Nephron progenitor cell (in vitro differentiated cells): Measurements from ENCODE around the gene ZCCHC17.
A peak's percentile ranks its signal among the peaks of the same experiment; 100 is the strongest.

Experiments used
- DNase-seq: peaks from one replicate; pipeline ENCODE4 v3.0.0; 2021
- H3K27ac Mint-ChIP-seq: 2 replicates; pipeline ENCODE4 v1.8.0; 2021; ENCODE audit warnings: mild to moderate bottlenecking, moderate library complexity, mixed read lengths
- H3K27me3 Mint-ChIP-seq: 2 replicates; pipeline ENCODE4 v1.8.0; 2021; ENCODE audit warnings: mild to moderate bottlenecking, low read depth, mixed read lengths; ENCODE audit not compliant: poor library complexity
- H3K36me3 Mint-ChIP-seq: 2 replicates; pipeline ENCODE4 v1.8.0; 2021; ENCODE audit warnings: low read depth, mixed read lengths
- H3K4me1 Mint-ChIP-seq: 2 replicates; pipeline ENCODE4 v1.8.0; 2021; ENCODE audit warnings: mixed read lengths
- H3K4me3 Mint-ChIP-seq: 2 replicates; pipeline ENCODE4 v1.8.0; 2021; ENCODE audit warnings: mild to moderate bottlenecking, moderate library complexity, mixed read lengths
- H3K9me3 Mint-ChIP-seq: 2 replicates; pipeline ENCODE4 v1.8.0; 2021; ENCODE audit warnings: mild to moderate bottlenecking, moderate library complexity, mixed read lengths
- TF ChIP-seq, protein P1 (sequence below): fragments of 200-600 bp; sonication (generic); IDR thresholded peaks from 2 replicates; pipeline ENCODE4 v1.5.0; 2021; ENCODE audit warnings: antibody characterized with exemption

Gene ZCCHC17

DNA sequence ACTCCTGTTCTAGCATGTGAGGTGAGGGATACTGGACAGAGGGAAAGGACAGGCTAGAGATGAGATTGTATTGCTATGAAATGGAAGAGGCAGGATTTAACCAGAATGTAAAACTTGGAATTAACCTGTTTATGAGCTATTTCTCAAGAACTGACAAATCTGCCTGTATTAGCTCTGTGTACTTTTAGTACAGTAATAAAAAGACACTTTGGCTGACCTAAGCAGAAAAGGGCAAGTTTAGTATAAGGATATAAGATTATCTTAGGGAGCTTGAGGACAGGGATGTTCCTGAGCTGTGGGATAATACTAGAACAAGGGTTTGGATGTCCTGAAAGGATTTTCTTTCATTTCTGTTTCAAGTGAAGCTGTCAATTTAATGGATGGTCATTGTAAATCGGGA, 11.2 kb downstream of the ZCCHC17 start:
- peaks cover 41% of the 10 kb centered on the region for H3K36me3 Mint-ChIP-seq
- no peaks in the 10 kb centered on the region for H3K9me3 Mint-ChIP-seq
- peaks cover 9% of the 10 kb centered on the region for H3K4me1 Mint-ChIP-seq
- H3K4me3 Mint-ChIP-seq = no peak overlapping the region
- TF ChIP-seq, protein P1, sequence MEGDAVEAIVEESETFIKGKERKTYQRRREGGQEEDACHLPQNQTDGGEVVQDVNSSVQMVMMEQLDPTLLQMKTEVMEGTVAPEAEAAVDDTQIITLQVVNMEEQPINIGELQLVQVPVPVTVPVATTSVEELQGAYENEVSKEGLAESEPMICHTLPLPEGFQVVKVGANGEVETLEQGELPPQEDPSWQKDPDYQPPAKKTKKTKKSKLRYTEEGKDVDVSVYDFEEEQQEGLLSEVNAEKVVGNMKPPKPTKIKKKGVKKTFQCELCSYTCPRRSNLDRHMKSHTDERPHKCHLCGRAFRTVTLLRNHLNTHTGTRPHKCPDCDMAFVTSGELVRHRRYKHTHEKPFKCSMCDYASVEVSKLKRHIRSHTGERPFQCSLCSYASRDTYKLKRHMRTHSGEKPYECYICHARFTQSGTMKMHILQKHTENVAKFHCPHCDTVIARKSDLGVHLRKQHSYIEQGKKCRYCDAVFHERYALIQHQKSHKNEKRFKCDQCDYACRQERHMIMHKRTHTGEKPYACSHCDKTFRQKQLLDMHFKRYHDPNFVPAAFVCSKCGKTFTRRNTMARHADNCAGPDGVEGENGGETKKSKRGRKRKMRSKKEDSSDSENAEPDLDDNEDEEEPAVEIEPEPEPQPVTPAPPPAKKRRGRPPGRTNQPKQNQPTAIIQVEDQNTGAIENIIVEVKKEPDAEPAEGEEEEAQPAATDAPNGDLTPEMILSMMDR = no peak
- DNase-seq = no peak
- H3K27ac Mint-ChIP-seq = peak overlapping the region; percentile 55
- peaks cover 5% of the 10 kb centered on the region for H3K27me3 Mint-ChIP-seq

DNA sequence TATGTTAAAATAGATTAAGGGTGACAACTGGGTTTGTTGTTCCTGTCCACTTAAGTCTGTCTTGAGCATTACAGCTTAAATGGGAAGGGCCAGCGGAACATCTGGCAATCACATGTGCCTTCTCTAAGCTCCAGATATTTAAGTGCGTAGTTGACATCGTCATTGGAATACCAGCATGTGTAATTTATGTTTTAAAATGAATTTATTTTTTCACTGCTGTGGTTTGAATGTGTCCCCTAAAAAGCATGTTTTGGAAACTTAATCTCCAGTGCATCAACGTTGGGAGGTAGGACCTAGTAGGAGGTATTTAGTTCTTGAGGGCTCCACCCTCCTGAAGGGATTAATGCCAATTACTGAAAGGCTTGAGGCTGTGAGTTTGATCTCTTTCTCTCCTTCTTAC, 13.4 kb downstream of the ZCCHC17 start:
- Mint-ChIP-seq H3K27me3 (peaks cover 5% of the 10 kb centered on the region), H3K9me3 (no peaks in the 10 kb centered on the region), H3K4me1 (peaks cover 9% of the 10 kb centered on the region), H3K27ac (no peak overlapping the region), H3K36me3 (peaks cover 55% of the 10 kb centered on the region), H3K4me3 (no peak overlapping the region)
- DNase-seq = no peak
- TF ChIP-seq, protein P1 = no peak

DNA sequence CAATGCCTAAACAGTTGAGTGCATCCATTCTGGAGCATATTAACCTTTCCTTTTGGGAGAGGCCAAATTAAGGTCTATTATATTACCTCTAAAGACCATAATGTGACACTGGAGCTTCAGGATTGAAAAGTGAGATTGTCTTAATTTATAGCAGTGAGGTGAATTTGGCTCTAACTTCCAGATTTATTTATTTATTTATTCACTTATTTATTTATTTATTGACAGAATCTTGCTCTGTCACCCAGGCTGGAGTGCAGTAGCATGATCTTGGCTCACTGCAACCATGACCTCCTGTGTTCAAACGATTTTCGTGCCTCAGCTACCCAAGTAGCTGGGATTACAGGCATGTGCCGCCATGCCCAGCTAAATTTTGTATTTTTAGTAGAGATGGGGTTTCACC, 19.1 kb downstream of the ZCCHC17 start:
- no peaks in the 10 kb centered on the region for H3K4me1 Mint-ChIP-seq
- TF ChIP-seq, protein P1 = no peak
- H3K27ac Mint-ChIP-seq = no peak overlapping the region
- H3K36me3 Mint-ChIP-seq = peaks cover 63% of the 10 kb centered on the region
- no peak for DNase-seq
- no peaks in the 10 kb centered on the region for H3K27me3 Mint-ChIP-seq
- H3K9me3 Mint-ChIP-seq = no peaks in the 10 kb centered on the region
- no peak overlapping the region for H3K4me3 Mint-ChIP-seq

DNA sequence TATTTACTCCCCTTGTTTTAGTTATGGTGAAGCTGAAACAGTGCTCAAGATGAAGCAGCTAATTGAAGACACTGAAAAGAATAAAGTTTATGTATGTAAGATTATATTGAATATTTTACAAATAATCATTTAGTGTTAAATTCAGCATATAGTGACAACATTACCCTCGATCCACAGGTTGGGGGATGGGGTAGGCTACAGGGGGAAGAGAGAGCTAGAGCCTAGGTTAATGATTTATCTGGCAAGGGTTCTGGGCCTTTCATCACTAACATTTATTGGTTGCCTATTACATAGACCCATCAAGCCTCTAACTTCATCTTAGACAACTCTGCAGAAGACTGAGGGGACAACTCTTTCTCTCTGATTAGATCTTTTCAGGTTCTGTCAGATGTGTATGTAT, 21.3 kb downstream of the ZCCHC17 start:
- no peak overlapping the region for H3K4me3 Mint-ChIP-seq
- H3K9me3 Mint-ChIP-seq = no peaks in the 10 kb centered on the region
- H3K27ac Mint-ChIP-seq = no peak overlapping the region
- H3K36me3 Mint-ChIP-seq = peaks cover 61% of the 10 kb centered on the region
- DNase-seq = no peak
- TF ChIP-seq, protein P1 = no peak
- no peaks in the 10 kb centered on the region for H3K27me3 Mint-ChIP-seq
- no peaks in the 10 kb centered on the region for H3K4me1 Mint-ChIP-seq

DNA sequence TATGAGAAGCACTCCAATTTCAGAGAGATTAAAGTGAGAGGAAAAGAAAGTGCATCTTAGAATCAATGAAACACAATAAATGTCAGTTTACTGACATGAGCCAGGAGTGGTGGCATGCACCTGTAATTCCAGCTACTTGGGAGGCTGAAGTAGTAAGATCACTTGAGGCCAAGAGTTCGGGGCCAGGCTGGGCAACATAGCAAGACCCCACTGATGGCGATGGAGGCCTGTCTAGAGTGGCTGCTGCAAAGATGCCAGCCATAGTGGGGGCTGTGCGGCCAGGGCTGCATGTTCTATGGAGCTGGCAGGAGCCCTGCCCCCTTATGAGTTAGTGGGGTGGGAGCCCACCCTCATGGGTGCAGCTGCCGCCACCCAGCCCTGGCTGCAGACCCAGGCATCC, 27.3 kb downstream of the ZCCHC17 start:
- TF ChIP-seq, protein P1 = no peak
- Mint-ChIP-seq H3K4me3 (no peak overlapping the region), H3K27me3 (no peaks in the 10 kb centered on the region), H3K9me3 (no peaks in the 10 kb centered on the region), H3K36me3 (peaks cover 29% of the 10 kb centered on the region), H3K4me1 (no peaks in the 10 kb centered on the region), H3K27ac (no peak overlapping the region)
- no peak for DNase-seq

DNA sequence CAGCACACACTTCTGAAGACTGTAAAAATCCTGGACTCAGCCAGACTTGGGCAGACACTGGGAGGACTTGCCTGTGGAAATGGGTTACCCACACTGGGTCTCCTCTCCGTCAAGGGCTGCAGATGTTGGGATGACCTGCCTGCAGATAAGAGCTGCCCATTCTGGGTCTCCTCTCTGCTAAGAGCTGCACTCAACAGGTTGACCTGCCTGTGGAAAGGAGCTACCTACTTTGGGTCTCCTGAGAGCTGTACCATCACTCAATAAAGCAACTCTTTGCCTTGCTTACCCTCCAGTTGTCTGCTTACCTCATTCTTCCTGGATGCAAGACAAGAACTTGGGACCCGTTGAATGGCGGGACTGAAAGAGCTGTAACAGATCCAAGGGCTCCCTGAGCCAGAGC, 28.2 kb downstream of the ZCCHC17 start:
- Mint-ChIP-seq H3K27me3 (no peaks in the 10 kb centered on the region), H3K4me3 (no peak overlapping the region), H3K4me1 (no peaks in the 10 kb centered on the region), H3K27ac (no peak overlapping the region), H3K9me3 (no peaks in the 10 kb centered on the region), H3K36me3 (peaks cover 22% of the 10 kb centered on the region)
- no peak for DNase-seq
- TF ChIP-seq, protein P1 = no peak
